Loucy (cell line): ENCODE data around the gene RIMS1.

Experiments used
- H2AFZ ChIP-seq: fragments of 200-600 bp; sonication (generic); 2 replicates; pipeline ENCODE4 v1.6.0; 2016; ENCODE audit warnings: antibody characterized with exemption, mild to moderate bottlenecking, low read length, moderate library complexity
- H3F3A ChIP-seq: fragments of 200-600 bp; 2 replicates; pipeline ENCODE4 v1.6.0; 2016; ENCODE audit warnings: antibody characterized with exemption, low read depth, mild to moderate bottlenecking
- H3K27me3 ChIP-seq: fragments of 200-600 bp; sonication (generic); 2 replicates; pipeline ENCODE4 v1.6.1; 2014; ENCODE audit warnings: low read length, mild to moderate bottlenecking; ENCODE audit not compliant: insufficient read depth, poor library complexity, severe bottlenecking
- H3K36me3 ChIP-seq: fragments of 200-600 bp; sonication (generic); 2 replicates; pipeline ENCODE4 v1.6.1; 2016; ENCODE audit warnings: low read length; ENCODE audit not compliant: insufficient read depth
- H3K4me1 ChIP-seq: fragments of 200-600 bp; sonication (generic); 2 replicates; pipeline ENCODE4 v1.5.1; 2014; ENCODE audit warnings: low read length, mild to moderate bottlenecking; ENCODE audit not compliant: insufficient read depth, poor library complexity, severe bottlenecking
- H3K4me2 ChIP-seq: fragments of 200-600 bp; sonication (generic); 2 replicates; pipeline ENCODE4 v1.6.0; 2014; ENCODE audit warnings: antibody characterized with exemption, low read length, low read depth, mild to moderate bottlenecking; ENCODE audit not compliant: poor library complexity, severe bottlenecking
- H3K4me3 ChIP-seq: fragments of 200-600 bp; sonication (generic); 2 replicates; pipeline ENCODE4 v1.5.1; 2014; ENCODE audit warnings: low read length, mild to moderate bottlenecking, mixed read lengths; ENCODE audit not compliant: poor library complexity, severe bottlenecking
- H3K79me2 ChIP-seq: fragments of 200-600 bp; sonication (generic); 2 replicates; pipeline ENCODE4 v1.6.1; 2014; ENCODE audit warnings: low read length; ENCODE audit not compliant: insufficient read depth
- H3K9ac ChIP-seq: fragments of 200-600 bp; sonication (generic); 2 replicates; pipeline ENCODE4 v1.6.0; 2014; ENCODE audit warnings: mild to moderate bottlenecking, low read depth, low read length, moderate library complexity; ENCODE audit not compliant: poor library complexity, severe bottlenecking
- H3K9me2 ChIP-seq: fragments of 200-600 bp; sonication (generic); replicated peaks from 2 replicates; pipeline ENCODE4 v1.6.1; 2016; ENCODE audit warnings: low read depth, low read length, mixed read lengths
- H3K9me3 ChIP-seq: fragments of 200-600 bp; sonication (generic); 2 replicates; pipeline ENCODE4 v1.6.1; 2014; ENCODE audit warnings: mild to moderate bottlenecking, antibody characterized with exemption, low read length, low read depth; ENCODE audit not compliant: insufficient read depth
- H4K20me1 ChIP-seq: fragments of 200-600 bp; sonication (generic); 2 replicates; pipeline ENCODE4 v1.6.0; 2014; ENCODE audit warnings: antibody characterized with exemption, low read length, mild to moderate bottlenecking; ENCODE audit not compliant: insufficient read depth, poor library complexity, severe bottlenecking
- EZH2phosphoT487 ChIP-seq: fragments of 200-600 bp; IDR thresholded peaks from 2 replicates; pipeline ENCODE4 v1.6.1; 2018; ENCODE audit warnings: antibody characterized with exemption, mild to moderate bottlenecking, moderate library complexity, borderline replicate concordance
- TF ChIP-seq, protein P1 (sequence below): fragments of 200-600 bp; sonication (generic); conservative IDR thresholded peaks from 2 replicates; pipeline ENCODE4 v1.5.1; 2014; ENCODE audit warnings: mild to moderate bottlenecking, antibody characterized with exemption, low read length

Gene RIMS1

GRCh38 chr6:72061286-72061685 is 174.9 kb downstream of the RIMS1 start:
- no peak overlapping the region for H3K9ac ChIP-seq
- H3K79me2 ChIP-seq = no peaks in the 10 kb centered on the region
- H3K4me1 ChIP-seq = no peaks in the 10 kb centered on the region
- H3K4me2 ChIP-seq = no peak overlapping the region
- H3K36me3 ChIP-seq = no peaks in the 10 kb centered on the region
- TF ChIP-seq EZH2phosphoT487 = no peak
- TF ChIP-seq, protein P1, sequence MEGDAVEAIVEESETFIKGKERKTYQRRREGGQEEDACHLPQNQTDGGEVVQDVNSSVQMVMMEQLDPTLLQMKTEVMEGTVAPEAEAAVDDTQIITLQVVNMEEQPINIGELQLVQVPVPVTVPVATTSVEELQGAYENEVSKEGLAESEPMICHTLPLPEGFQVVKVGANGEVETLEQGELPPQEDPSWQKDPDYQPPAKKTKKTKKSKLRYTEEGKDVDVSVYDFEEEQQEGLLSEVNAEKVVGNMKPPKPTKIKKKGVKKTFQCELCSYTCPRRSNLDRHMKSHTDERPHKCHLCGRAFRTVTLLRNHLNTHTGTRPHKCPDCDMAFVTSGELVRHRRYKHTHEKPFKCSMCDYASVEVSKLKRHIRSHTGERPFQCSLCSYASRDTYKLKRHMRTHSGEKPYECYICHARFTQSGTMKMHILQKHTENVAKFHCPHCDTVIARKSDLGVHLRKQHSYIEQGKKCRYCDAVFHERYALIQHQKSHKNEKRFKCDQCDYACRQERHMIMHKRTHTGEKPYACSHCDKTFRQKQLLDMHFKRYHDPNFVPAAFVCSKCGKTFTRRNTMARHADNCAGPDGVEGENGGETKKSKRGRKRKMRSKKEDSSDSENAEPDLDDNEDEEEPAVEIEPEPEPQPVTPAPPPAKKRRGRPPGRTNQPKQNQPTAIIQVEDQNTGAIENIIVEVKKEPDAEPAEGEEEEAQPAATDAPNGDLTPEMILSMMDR = no peak
- no peaks in the 10 kb centered on the region for H3K9me3 ChIP-seq
- H4K20me1 ChIP-seq = no peaks in the 10 kb centered on the region
- no peak overlapping the region for H2AFZ ChIP-seq
- no peak overlapping the region for H3K4me3 ChIP-seq
- no peaks in the 10 kb centered on the region for H3K27me3 ChIP-seq
- no peaks in the 10 kb centered on the region for H3K9me2 ChIP-seq
- no peaks in the 10 kb centered on the region for H3F3A ChIP-seq

DNA sequence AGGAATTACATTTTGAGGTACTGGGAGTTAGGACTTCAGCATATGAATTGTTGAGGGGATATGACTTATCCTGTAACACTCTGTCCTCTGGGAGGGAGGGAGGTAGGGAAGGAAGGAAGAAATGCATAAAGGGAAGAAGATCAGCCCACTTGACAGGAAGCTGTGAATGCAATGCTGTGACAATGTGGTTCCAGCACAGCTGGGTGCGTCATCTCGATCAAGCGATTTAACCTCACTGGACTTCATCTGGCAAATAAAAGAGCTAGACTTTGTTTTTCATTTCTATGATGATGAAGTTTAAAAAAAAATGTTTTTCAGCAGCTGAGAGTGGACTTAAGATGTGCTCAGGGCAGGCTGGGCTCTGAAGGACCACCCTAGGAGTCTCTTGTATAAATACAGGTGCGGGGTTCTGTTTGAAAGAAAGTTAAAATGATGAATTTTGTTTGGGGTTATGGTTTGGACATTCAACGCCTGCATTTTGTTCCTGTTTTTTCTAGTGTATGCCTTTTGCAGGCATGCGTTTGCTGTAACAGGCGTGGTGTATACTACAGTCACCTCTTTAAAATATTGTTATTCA is 178.1 kb downstream of the RIMS1 start:
- no peaks in the 10 kb centered on the region for H3F3A ChIP-seq
- no peak overlapping the region for H3K9ac ChIP-seq
- no peaks in the 10 kb centered on the region for H3K79me2 ChIP-seq
- H4K20me1 ChIP-seq = no peaks in the 10 kb centered on the region
- H3K4me2 ChIP-seq = no peak overlapping the region
- no peak for TF ChIP-seq EZH2phosphoT487
- TF ChIP-seq, protein P1 = no peak
- no peaks in the 10 kb centered on the region for H3K27me3 ChIP-seq
- H3K9me2 ChIP-seq = no peaks in the 10 kb centered on the region
- H3K9me3 ChIP-seq = no peaks in the 10 kb centered on the region
- H2AFZ ChIP-seq = no peak overlapping the region
- H3K36me3 ChIP-seq = no peaks in the 10 kb centered on the region
- H3K4me1 ChIP-seq = no peaks in the 10 kb centered on the region
- no peak overlapping the region for H3K4me3 ChIP-seq

GRCh38 chr6:72078096-72078495 is 191.7 kb downstream of the RIMS1 start:
- Histone ChIP-seq H3K4me1 (no peaks in the 10 kb centered on the region), H3K79me2 (no peaks in the 10 kb centered on the region), H4K20me1 (no peaks in the 10 kb centered on the region), H3K9me2 (no peaks in the 10 kb centered on the region), H3K9ac (no peak overlapping the region), H3K36me3 (no peaks in the 10 kb centered on the region), H3K9me3 (no peaks in the 10 kb centered on the region), H2AFZ (no peak overlapping the region), H3F3A (no peaks in the 10 kb centered on the region), H3K27me3 (no peaks in the 10 kb centered on the region), H3K4me2 (no peak overlapping the region), H3K4me3 (no peak overlapping the region)
- TF ChIP-seq EZH2phosphoT487 = no peak
- TF ChIP-seq, protein P1 = no peak
